T-helper 22 cell (primary cell): ENCODE measurements around the gene LIN28A.
"Not testable (repeated sequence)": the region's sequence is repeated elsewhere in the genome, so short reads cannot be mapped to it uniquely, and the experiment has no call there.

ENCODE experiments used
- DNase-seq: peaks from one replicate; pipeline ENCODE4 v3.0.0-alpha.2; 2020; ENCODE audit warnings: low read depth

The LIN28A gene

DNA sequence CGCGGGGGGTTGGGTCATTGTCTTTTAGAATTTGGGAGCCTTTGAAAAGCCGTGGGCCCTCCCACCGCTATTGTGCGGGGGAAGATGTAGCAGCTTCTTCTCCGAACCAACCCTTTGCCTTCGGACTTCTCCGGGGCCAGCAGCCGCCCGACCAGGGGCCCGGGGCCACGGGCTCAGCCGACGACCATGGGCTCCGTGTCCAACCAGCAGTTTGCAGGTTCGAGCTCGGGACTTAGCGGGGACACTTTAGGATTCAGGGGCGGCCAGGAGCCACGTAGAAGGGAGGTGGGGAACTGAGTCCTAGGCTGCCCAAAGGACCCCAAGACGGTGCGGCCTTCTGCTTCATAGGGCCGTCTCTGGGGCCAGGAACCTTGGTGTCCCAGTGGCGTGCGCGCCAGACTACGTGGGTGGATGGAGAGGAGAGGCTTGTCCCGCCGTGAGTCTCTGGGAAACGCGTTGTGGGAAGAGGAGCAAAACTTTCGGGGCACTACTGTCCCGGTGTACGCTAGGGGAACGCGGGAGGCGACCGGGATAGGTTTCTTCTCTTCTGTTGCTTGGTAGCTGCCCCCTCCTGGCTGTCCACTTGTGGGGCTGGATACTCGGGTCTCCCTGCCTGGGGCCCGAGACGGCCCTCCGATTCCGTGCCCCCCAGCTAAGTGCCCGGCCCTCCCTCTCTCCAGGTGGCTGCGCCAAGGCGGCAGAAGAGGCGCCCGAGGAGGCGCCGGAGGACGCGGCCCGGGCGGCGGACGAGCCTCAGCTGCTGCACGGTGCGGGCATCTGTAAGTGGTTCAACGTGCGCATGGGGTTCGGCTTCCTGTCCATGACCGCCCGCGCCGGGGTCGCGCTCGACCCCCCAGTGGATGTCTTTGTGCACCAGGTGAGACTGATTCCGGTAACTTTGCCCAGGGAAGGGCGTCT lies at the start of gene LIN28A:
Gene LIN28A, plus strand, starts transcription at position 112 of the 918 bp plus-strand sequence. Its CDS starts 75 bp downstream, at position 187.
- no peak for DNase-seq

DNA sequence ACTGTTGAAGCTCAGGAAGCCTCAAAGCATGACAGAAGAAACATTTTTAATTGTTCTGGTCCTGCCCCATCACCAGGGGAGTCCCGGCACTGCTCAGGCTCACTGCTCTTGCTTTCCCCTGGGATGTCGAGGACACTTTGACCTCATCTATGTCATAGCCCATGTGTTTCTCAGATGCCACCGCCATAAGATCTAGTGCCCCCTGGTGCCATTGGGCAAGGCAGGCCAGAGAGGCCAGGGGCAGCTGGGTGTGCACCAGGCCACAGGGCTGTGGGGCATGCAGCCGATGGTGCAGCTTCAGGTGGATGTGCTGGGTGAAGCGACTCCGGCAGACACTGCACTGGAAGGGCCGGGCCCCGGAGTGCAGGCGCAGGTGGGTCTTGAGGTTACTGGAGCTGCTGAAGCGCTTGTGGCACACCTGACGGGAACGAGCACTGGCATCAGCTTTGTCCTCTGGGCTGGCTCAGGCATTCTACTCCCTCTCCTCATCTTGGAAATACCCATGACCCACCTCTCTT lies 49.0 kb upstream of the LIN28A start:
- no peak for DNase-seq

DNA sequence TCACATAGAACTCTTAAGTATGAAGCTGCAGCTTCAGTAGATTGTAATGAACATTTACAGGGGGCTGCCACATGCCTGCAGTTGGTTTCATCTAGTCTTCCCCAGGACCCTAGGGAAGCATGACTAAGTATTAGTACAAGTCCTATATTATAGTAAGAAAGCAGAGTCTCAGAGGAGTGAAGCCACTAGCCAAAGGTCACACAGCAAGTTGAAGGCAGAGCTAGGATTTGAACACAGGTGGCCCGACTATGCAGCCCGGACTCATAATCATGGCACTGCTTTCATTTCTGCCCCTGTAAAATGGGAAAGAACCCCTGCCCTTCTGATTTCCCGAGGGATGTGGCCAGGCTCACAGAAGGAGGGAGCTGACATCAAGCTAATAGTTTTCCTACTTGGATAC lies 48.3 kb upstream of the LIN28A start:
- DNase-seq, result no peak

DNA sequence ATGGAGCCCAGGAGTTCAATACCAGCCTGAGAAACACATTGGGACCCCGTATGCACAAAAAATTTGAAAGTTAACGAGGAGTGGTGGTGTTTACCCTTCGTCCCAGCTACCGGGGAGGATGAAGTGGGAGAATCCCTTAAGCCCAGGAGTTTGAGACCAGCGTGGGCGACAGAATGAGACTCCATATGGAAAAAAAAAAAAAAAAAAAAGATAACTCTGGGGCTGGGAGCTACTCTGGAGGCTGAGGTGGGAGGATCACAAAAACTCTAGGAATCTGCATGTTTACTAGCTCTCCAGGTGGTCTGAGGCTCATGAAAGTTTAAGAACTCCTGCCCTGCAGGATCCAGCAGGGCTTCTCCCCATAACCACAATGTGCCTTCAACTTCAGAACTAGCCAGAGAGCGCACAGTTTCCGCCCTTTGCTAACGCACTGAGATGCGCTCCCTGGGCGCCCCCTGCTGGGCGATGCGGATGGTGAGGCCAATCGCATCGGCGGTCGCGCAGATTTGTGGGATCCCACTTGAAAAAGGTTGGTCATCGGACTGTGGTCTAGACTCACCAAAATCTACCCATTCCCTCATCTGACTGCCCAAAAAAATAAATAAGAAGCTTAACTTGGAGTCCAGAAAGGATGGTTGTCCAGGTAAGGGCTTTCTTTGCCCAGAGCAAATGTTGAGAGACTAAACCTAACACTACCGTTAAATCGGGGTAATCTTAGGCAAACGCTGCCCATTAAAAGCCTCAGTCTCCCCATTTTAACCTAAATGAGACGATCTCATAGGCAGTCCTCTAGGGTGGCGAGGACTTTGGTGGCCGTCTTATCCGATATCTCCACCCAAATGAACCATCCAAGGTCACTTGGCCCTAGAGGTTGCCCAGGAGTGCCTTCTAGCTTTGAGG lies 46.8 kb upstream of the LIN28A start:
- peak; percentile 52 for DNase-seq

DNA sequence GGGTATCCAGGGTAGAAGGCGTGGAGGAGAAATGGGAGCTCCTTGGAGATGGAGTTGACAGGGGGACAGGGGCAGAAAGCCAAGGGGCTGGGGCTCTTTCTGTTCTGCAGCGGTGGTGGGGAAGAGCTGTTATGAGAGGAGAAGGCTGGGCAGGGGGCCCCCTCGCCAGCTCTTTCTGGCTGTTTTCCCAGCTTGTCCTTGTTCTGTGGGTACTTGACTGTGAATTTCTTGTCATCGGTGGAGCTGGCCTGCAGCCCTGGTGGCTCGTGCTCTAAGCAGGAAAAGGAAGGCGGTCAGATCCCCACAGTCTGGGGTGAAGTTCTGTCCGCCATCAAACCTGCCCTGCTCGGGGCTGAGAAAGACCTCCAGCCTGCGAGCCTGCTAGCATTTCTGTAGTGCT lies 45.7 kb upstream of the LIN28A start:
- DNase-seq, result no peak

DNA sequence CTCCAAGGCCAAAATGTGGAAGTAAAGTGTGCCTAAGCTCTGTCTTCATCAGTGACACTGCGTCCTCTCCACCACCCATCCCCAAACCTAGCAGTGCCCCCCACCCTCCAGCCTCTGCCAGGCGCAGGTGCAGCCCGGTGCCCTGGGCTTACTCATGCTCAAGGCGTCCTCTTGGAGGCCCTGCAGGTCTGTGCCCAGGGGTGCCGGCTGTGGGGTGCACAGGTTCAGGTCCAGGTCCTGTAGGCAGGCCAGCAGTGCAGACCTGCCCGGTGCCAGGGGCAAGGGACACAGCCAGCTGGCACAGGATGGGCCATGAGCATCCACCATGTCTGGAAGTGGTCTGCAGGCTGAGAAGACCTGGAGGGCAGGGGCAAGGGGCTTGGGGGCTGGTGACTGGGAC lies 43.2 kb upstream of the LIN28A start:
- DNase-seq, result no peak

DNA sequence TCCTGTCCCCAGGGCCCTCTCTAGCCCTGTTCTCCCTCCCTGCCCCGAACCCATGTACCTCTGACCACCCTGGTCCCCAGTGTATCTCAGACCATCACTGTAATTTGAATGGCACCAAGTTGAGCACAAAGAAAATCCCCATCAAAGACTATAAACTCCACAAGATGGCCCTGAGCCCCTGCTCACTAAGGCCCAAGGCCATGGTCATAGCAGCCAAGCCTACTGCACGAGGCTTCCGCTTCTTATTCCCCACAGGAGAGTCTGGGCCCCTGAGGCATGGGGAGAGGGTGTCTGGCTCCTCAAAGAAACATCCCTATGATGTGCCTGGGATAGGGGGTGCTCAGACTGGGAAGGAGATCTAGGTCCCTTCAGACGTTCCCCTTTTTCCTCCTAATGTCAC lies 42.6 kb upstream of the LIN28A start:
- DNase-seq, result no peak

DNA sequence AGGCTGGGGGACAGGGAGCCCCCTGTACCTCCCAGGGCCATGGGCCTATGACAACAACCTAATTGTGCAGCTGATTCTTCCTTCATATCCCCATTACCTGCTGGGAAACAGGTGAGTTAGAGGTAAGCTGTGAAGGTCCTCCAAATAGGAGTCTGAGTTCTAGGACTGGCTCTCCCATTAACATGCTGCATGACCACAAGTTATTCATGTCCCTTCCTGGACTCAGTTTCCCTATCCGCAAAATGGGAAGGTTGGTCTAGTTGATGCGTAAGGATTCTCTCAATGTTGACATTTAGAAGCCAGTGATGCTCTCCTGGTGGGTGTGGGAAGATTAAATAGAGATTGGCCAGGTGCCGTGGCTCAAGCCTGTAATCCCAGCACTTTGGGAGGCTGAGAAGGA lies 42.1 kb upstream of the LIN28A start:
- DNase-seq, result no peak

DNA sequence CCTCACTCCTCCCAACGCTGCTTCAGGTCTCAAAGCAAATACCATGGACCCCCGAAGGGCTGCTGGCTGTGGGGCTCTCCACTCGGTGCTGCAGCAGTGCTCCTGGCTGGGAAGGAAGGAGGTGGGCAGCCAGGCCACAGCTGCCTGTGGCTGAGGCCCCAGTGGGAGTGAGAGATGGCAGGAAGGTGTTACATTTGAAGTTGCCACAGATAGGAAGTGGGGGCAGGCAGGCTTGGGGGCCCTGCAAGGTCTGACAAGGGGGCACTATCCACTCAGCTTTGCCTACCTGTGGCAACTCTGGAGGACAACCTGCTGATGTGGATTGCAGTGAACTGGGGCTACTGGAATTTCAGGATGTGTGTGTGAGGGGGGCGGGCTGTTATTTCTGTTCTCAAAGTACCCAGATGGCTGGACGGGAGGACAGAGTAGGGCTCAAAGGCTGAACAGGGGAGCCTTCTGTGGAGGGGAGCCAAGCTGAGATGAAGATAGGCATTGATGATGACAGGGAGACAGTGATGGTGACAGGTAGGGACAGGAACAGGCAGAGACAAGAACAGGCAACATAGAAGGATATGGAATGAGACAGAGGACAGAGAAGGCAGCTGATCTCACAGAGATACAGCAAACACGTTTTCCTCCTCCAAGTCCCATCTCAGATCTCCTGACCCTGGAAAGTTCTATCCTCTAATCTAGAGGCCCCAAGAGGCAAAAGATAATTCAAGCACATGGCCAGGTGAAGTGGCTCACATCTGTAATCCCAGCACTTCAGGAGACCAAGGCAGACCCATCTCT lies 39.8 kb upstream of the LIN28A start:
- no peak for DNase-seq

GRCh38 chr1:26372039-26372438 lies 38.6 kb upstream of the LIN28A start:
- no peak for DNase-seq

- DNase-seq, result not testable (repeated sequence)
Observed at GRCh38 chr1:26372611-26373010, 38.0 kb upstream of the LIN28A start, which contains the start of gene ZNF683. ZNF683 (minus strand) TSS chr1:26372750; CDS start chr1:26368571, 4,179 bp downstream.

GRCh38 chr1:26373281-26373680 lies 37.3 kb upstream of the LIN28A start:
- DNase-seq, result peak; percentile 19

GRCh38 chr1:26373789-26374188 lies 36.8 kb upstream of the LIN28A start:
- no peak for DNase-seq

GRCh38 chr1:26374361-26374760 lies 36.3 kb upstream of the LIN28A start:
- not testable (repeated sequence) for DNase-seq

DNA sequence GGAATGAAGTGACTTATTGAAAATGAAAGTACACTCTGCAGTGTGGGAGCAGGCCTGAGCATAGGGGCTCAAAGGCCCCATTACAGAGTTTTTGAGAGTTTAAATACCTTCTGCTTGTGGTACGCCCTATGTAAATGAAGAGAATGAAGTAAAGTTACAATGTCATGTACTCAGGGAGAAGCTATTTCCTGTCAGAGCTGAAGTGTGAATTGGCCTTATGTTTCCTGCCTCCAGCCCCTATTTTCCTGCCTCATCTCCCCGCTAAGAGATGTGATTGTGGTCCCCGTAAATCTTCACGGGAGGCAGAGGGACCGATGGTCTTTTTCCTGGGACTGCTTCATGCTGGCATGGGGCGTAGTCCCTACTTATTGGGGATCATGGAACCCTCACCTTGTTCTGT lies 35.5 kb upstream of the LIN28A start:
- DNase-seq, result no peak

DNA sequence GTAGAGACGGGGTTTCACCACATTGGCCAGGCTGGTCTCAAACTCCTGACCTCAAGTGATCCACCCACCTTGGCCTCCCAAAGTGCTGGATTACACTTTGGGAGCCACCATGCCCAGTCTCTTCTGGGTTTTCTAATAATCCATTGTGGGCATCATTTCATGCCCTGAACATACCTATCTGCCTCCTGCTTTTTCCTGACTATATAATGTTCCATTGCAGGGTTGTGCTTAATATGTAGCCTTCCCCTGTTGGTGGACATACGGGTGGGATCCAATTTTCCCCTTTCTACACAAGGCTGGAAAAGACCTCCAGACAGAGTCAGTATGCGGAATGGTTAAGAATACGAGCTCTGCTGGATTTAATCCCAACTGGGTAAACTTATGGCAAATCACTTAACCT lies 34.6 kb upstream of the LIN28A start:
- no peak for DNase-seq

GRCh38 chr1:26378088-26378878 lies 32.3 kb upstream of the LIN28A start:
- peak; percentile 69 for DNase-seq

- no peak for DNase-seq
Observed at GRCh38 chr1:26378879-26379251, 31.8 kb upstream of the LIN28A start.

GRCh38 chr1:26384076-26384475 lies 26.5 kb upstream of the LIN28A start:
- no peak for DNase-seq

DNA sequence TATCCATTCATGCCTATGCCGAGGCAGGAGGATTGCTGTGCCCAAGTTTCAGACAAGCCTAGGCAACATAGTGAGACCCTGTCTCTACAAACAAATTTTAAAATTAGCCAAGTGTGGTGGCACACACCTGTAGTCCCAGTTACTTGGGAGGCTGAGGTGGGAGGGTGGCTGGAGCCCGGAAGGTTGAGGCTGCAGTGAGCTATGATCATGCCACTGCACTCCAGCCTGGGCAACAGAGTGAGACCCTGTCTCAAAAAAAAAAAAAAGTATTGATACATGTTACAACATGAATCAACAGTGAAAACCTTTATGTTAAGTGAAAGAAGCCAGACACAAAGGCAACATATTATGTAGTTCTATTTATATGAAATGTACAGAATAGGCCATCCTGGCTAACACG lies 25.6 kb upstream of the LIN28A start:
- not testable (repeated sequence) for DNase-seq

- DNase-seq, result no peak
Observed at GRCh38 chr1:26387447-26387846, 23.2 kb upstream of the LIN28A start.
